Measurements from ENCODE around the gene MRPL50.

GRCh38 chr9:101375546-101375945, 22.9 kb downstream of the MRPL50 start:
- no peak for TF ChIP-seq EZH2 (IDR thresholded peaks at IDR 0.05; ENCODE audit: low read depth)
- TF ChIP-seq, protein P1, sequence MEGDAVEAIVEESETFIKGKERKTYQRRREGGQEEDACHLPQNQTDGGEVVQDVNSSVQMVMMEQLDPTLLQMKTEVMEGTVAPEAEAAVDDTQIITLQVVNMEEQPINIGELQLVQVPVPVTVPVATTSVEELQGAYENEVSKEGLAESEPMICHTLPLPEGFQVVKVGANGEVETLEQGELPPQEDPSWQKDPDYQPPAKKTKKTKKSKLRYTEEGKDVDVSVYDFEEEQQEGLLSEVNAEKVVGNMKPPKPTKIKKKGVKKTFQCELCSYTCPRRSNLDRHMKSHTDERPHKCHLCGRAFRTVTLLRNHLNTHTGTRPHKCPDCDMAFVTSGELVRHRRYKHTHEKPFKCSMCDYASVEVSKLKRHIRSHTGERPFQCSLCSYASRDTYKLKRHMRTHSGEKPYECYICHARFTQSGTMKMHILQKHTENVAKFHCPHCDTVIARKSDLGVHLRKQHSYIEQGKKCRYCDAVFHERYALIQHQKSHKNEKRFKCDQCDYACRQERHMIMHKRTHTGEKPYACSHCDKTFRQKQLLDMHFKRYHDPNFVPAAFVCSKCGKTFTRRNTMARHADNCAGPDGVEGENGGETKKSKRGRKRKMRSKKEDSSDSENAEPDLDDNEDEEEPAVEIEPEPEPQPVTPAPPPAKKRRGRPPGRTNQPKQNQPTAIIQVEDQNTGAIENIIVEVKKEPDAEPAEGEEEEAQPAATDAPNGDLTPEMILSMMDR (conservative IDR thresholded peaks at IDR 0.05) = no peak

Data from PC-9 (cell line).